Natural killer cell (primary cell): ENCODE measurements around the gene CEP72. TPM values are rescaled to one million over a fixed set of nuclear protein-coding genes. Genes with fewer than 3 reads are reported as not detected.

Experiments used
- ATAC-seq, 3 donors: fragments of 150-1000 bp in 2 of 3; fragments of 200-7000 bp in 1 of 3; cut with Tn5 transposase; 1 replicate in 1 of 3; 2 replicates in 2 of 3; pipeline ENCODE4 v1.10.0; 2021; ENCODE audit warnings: mild to moderate bottlenecking in 2 of 3, moderate library complexity in 2 of 3
- DNase-seq, 2 donors: peaks; one replicate each; pipeline versions ENCODE4 v3.0.0 to v3.0.0-alpha.2; 2013 to 2021; ENCODE audit warnings: mixed read lengths in 1 of 2
- H3K27ac ChIP-seq: one replicate; pipeline ENCODE4 v1.5.1; 2013; ENCODE audit warnings: mild to moderate bottlenecking, low read length
- H3K27me3 ChIP-seq: one replicate; pipeline ENCODE4 v1.6.1; 2013; ENCODE audit warnings: low read length; ENCODE audit not compliant: control insufficient read depth, insufficient read depth
- H3K36me3 ChIP-seq: one replicate; pipeline ENCODE4 v1.6.1; 2013; ENCODE audit warnings: low read length; ENCODE audit not compliant: control insufficient read depth, insufficient read depth
- H3K4me1 ChIP-seq: one replicate; pipeline ENCODE4 v1.6.1; 2013; ENCODE audit warnings: low read length; ENCODE audit not compliant: control insufficient read depth, insufficient read depth
- H3K4me3 ChIP-seq: one replicate; pipeline ENCODE4 v1.5.1; 2013; ENCODE audit warnings: low read length
- H3K9me3 ChIP-seq: one replicate; pipeline ENCODE4 v1.6.1; 2013; ENCODE audit warnings: low read length; ENCODE audit not compliant: control insufficient read depth, insufficient read depth
- H3K27ac Mint-ChIP-seq, 2 donors: one replicate each; pipeline ENCODE4 v1.8.0; 2022; ENCODE audit warnings: mild to moderate bottlenecking in 2 of 2, mixed read lengths in 2 of 2, moderate library complexity in 1 of 2
- H3K27me3 Mint-ChIP-seq, 2 donors: one replicate each; pipeline ENCODE4 v1.8.0; 2022; ENCODE audit warnings: low read depth in 2 of 2, mixed read lengths in 2 of 2
- H3K36me3 Mint-ChIP-seq: one replicate; pipeline ENCODE4 v1.8.0; 2022; ENCODE audit warnings: mixed read lengths
- H3K4me1 Mint-ChIP-seq, 2 donors: one replicate each; pipeline ENCODE4 v1.8.0; 2022; ENCODE audit warnings: mixed read lengths in 2 of 2
- H3K4me3 Mint-ChIP-seq: one replicate; pipeline ENCODE4 v1.8.0; 2022; ENCODE audit warnings: mild to moderate bottlenecking, moderate library complexity, mixed read lengths
- H3K9me3 Mint-ChIP-seq, 2 donors: one replicate each; pipeline ENCODE4 v1.8.0; 2022; ENCODE audit warnings: mixed read lengths in 2 of 2
- CTCF ChIP-seq: fragments of 200-600 bp; IDR thresholded peaks from one replicate; pipeline ENCODE4 v1.8.0; 2022; ENCODE audit warnings: antibody characterized with exemption
- WGBS: methylation state at CpG from one replicate; pipeline ENCODE4 v1.1.7; 2013; ENCODE audit warnings: missing lambda C conversion rate; ENCODE audit not compliant: insufficient coverage; 5-methylcytosine and 5-hydroxymethylcytosine counted together
- intact Hi-C: fragments of 100-400 bp; cut with micrococcal nuclease; formaldehyde crosslinking; loops from one replicate; pipeline ENCODE4 v1.14.2; 2022
- total RNA-seq, 4 donors: library from RNA; stranded (reverse); fragments of 120-200 nt in 1 of 4; gene quantifications; one replicate each; pipeline versions ENCODE4 v1.2.3 to v1.2.4, GENCODE V29; 2013 to 2022

CEP72 gene
- total RNA-seq, 3 donors from 2014 or later (not counting 1 experiment from before 2014, with no cell fraction given) = 12.2 to 15.1 (median 12.3) TPM

GRCh38 chr5:595285-595875 lies 16.8 kb upstream of the CEP72 start:
- no peak overlapping the region for H3K4me3 ChIP-seq
- Mint-ChIP-seq H3K27me3 (peaks cover 35 to 65% of the 10 kb centered on the region in 2 donors), H3K36me3 (no peaks in the 10 kb centered on the region), H3K27ac (no peak overlapping the region), H3K9me3 (no peaks in the 10 kb centered on the region), H3K4me3 (no peak overlapping the region), H3K4me1 (peaks cover 0 to 5% of the 10 kb centered on the region in 2 donors)
- H3K9me3 ChIP-seq = no peaks in the 10 kb centered on the region
- peaks cover 8% of the 10 kb centered on the region for H3K27me3 ChIP-seq
- no peaks in the 10 kb centered on the region for H3K4me1 ChIP-seq
- DNase-seq (no peak), ATAC-seq (no peak)
- 94% methylated on average over 3 of the region's 3 CpGs for WGBS
- intact Hi-C loops = no loop called here
- H3K27ac ChIP-seq = no peak overlapping the region
- no peaks in the 10 kb centered on the region for H3K36me3 ChIP-seq
- TF ChIP-seq CTCF = no peak

- H3K4me3 ChIP-seq = no peak overlapping the region
- 64% methylated on average over 9 of the region's 10 CpGs for WGBS
- no peak overlapping the region for H3K27ac ChIP-seq
- intact Hi-C loops = no loop called here
- H3K4me1 Mint-ChIP-seq = peaks cover 0 to 5% of the 10 kb centered on the region in 2 donors
- no peaks in the 10 kb centered on the region for H3K36me3 Mint-ChIP-seq
- H3K36me3 ChIP-seq = no peaks in the 10 kb centered on the region
- peaks cover under 1% of the 10 kb centered on the region for H3K27me3 ChIP-seq
- ATAC-seq (no peak), DNase-seq (no peak)
- no peak overlapping the region for H3K27ac Mint-ChIP-seq
- no peak overlapping the region for H3K4me3 Mint-ChIP-seq
- no peak for TF ChIP-seq CTCF
- H3K9me3 ChIP-seq = no peaks in the 10 kb centered on the region
- no peaks in the 10 kb centered on the region for H3K9me3 Mint-ChIP-seq
- peaks cover 35 to 56% of the 10 kb centered on the region in 2 donors for H3K27me3 Mint-ChIP-seq
- no peaks in the 10 kb centered on the region for H3K4me1 ChIP-seq
Observed at GRCh38 chr5:597871-598563, 14.1 kb upstream of the CEP72 start.

GRCh38 chr5:598564-598890 lies 13.6 kb upstream of the CEP72 start:
- no peak for TF ChIP-seq CTCF
- DNase-seq (no peak), ATAC-seq (no peak)
- intact Hi-C loops = no loop called here
- Mint-ChIP-seq H3K27ac (no peak overlapping the region), H3K36me3 (no peaks in the 10 kb centered on the region), H3K4me3 (no peak overlapping the region), H3K4me1 (peaks cover 0 to 5% of the 10 kb centered on the region in 2 donors), H3K9me3 (no peaks in the 10 kb centered on the region), H3K27me3 (peaks cover 35 to 56% of the 10 kb centered on the region in 2 donors)
- WGBS = 29% methylated on average over 14 of the region's 14 CpGs
- no peak overlapping the region for H3K4me3 ChIP-seq
- no peak overlapping the region for H3K27ac ChIP-seq
- no peaks in the 10 kb centered on the region for H3K27me3 ChIP-seq
- H3K36me3 ChIP-seq = no peaks in the 10 kb centered on the region
- no peaks in the 10 kb centered on the region for H3K4me1 ChIP-seq
- H3K9me3 ChIP-seq = no peaks in the 10 kb centered on the region
